T follicular helper cell (primary cell): ENCODE results near the gene PLP2.

Source experiments
- DNase-seq: peaks from one replicate; pipeline ENCODE4 v3.0.0-alpha.2; 2020; ENCODE audit warnings: low read depth

The PLP2 gene

DNA sequence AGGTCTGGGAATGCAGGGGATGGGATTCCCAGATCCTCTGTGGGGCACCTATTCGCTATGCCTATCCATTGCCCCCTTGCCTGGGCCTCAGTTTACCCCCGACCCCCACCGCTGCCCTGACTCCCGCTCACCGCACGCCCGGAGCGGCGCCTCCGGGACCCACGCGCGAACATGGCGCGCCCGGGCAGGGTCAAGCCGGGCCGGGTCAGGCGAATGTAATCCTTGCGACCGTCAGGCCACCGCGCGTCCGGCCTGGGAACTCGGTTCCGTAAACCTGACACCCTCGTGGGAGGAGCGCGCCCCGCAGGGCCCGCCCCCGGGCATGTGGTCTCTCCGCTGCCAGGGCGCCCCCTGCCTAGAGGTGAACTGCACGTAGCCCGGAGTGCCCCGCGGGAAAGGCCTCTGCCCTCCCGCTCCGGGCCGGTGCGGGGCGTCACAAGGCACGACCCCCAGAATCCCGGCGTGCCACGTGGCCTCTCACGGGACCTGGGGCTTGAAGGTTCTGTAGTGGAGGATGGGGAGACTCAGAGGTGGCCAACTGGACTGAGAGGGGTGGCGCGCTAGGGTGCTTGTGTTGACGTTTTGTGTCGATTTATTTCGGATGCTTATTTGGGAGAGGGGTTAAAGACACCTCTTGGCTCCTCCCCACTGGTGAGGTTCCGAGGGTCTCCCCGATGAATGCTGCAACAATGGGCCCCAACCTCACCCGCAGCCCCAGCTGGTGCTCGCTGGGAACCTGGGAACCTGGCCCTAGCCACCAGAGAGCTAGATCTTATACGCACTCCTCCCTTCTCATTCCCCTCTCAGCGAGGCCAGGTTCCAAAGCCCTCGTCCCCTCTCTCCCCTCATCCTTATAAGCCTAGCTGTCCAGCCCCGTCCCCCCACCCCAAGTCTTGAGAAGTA lies 14.7 kb downstream of the PLP2 start, which contains the start of gene PRICKLE3:
Gene PRICKLE3 (minus strand): TSS at position 249 of the 903 bp plus-strand sequence. CDS start 76 bp downstream, at position 173.
- DNase-seq = peak; percentile 61

DNA sequence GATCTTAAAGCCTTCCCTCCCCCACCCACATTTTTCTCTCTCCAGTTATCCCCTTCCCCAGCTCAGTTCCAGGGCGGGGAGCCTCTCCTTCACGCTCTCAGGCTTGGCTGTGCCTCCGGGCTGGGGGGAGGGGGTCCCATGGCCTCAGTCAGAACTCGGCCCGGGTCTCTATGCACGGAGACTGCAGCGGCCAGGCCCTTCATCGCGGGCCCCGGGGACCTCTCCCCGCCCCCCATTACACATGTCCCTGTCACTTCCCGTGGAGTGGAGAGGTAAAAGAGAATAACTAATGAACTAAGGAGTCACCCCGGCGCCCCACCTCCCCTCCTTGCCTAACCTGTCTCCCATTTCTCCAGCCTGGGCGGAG lies 15.3 kb downstream of the PLP2 start:
- no peak for DNase-seq

DNA sequence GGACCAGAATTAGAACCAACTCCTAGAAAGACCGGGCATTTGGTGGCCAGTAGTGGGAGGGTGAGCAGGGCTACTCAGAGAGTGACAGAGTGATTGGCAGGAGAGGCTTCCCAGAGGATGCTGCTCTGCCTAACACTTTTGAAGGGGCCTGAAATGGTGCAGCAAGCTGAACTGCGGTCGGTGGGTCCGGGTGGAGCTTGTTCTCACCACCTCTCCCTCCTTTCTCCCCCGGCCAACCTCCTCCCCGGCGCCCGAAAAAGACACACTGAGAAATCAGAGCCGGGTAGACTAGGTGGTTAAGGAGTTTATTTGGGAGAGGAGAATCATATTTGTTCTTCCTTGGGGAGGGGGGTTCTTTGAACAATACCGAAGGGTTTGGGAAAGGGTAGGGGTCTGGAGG lies 15.8 kb downstream of the PLP2 start:
- no peak for DNase-seq

DNA sequence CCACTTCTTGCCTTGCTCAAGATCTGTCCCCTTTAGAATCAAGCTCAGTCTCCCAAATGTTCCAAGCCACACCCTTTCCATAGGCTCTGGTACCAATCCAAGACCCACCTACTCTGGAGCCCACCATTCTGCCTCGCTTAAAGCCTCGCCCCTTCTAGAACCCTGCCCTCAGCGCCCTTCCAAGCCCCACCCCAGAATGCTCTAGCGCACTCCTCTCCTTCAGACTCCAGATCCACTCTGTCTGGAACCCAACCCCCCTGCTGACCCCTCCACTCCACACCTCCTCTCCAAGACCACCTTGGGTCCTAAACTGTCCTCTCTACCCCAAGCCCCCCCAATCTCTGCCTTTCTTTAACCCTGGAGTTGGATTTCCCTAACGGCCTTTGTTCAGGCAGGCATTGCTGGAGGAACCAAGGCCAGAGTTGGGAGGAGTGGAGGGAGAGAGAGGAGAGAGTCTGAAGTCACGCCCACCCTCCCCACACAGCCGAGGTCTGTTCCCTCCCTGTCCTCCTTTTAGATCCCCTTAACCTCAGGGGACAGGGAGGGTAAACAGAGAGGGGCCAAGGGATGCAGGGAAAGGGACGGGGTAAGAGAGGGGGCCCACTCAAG lies 16.9 kb downstream of the PLP2 start:
- DNase-seq = no peak

DNA sequence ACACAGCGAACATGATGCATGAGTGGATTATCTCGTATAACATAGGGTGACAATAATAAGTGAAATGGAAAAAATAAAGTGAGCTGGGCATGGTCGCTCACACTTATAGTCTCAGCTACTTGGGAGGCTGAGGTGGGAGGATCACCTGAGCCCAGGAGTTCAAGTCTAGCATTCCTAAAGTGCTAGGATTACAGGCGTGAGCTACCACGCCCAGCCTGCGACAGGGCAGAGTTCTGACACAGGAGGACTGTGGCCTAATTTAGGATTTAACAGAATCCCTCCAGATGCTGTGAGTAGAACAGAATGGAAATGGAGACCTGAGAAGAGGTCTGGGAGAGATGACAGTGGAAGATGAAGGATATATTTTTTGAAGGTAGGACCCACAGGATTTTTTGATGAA lies 17.9 kb downstream of the PLP2 start:
- no peak for DNase-seq

DNA sequence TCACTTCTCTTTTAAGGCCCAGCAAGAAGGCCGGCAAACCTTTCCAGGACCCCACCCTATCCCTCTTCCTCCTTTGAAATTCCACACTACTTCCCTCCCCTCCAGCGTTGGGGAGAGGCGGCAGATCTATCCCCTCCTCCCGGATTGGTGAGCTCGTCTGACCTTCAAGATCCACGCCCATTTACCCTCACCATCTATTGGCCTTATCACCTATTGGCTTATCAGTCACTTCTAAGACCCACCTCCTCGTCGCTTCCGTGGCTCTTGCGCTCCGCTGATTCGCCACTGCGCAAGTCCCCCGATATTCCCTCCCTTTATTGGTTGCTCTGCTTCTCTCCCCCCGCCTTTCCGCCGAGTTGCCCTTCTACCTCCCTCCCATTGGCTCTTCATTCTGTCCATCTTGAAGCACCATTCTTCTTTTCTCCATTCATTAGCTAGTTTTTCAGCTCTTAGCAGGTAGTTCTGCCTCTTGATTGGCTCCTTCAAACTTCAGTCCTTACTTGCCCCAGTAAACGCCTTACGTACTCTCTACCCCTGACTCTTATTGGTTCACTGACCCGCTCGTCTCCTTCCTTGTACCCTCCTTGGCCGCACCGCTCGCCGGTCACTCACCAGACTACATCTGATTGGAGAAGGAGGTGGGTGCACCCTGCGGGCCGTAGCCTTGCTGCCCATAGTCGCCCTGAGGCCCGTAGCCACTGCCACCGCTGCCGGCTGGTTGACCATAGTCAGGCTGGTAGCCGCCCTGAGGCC lies 19.3 kb downstream of the PLP2 start:
- DNase-seq = peak; percentile 78

DNA sequence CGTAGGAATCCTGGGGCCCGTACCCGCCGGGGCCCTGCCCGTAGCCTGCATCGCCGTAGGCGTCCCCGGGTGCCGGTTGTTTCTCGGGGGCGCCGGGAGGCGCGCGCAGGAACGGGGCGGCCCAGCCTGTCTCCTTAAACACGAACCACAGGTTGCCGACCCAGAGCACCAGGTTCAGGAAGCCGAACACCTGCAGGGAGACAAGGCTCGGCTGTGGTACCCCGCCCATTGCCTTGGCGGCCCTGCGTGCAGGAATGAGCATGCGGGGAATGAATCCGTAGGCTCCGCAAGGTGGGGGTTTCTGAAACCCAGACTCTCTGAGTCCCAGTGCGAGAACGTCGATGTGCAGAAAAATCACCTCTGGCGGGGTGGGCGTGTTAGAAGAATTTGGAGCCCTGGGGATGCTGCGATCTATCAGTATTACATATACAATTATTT lies 19.9 kb downstream of the PLP2 start:
- no peak for DNase-seq

DNA sequence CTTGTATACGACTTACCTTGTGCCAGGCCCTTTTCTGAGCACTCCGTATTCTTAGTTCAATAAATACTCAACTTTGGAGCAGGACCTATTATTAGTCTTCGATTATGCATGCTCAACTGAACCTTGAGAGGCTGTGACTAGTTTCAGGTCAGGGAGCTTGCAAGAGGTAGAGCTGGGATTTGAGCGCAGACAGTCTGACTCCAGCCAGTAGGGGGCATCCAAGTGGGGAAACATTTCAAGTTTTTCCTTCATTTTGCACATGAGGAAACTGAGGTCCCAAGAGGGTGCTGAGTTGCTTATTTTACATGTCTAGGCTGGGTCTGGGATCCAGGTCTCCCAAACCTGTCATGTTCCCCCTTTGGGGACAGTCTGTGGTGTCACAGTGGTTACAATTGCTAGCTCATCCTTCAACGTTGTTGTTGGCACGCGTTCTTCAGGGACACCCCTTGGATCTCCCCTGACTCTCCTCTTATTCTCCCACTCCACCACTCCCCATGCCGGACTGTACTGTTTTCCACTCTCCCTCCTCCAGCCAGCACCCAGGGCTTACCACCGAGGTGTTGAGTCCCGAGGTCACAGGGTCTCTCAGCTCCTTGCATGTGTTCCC lies 21.1 kb downstream of the PLP2 start:
- no peak for DNase-seq

DNA sequence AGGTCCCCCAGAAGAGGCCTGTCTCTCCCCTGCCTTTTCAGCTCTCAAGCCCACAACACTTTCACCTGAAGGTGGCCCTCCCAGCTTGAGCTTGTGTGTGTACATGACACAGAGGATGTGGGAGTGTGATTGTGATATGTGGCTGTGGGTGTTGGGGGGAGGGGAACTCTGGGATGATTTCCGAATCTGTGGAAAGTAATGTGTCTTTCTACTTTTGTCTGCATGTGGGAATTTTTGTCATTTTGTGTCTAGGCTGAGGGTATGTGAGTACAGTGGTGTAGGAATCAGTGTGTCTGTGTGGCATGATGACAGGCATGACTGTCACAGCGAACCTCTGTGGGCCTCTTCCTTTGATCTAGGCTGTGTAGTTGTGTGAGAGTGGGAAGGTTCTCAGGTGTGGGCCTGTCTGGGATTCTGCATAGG lies 21.9 kb downstream of the PLP2 start:
- DNase-seq = no peak

DNA sequence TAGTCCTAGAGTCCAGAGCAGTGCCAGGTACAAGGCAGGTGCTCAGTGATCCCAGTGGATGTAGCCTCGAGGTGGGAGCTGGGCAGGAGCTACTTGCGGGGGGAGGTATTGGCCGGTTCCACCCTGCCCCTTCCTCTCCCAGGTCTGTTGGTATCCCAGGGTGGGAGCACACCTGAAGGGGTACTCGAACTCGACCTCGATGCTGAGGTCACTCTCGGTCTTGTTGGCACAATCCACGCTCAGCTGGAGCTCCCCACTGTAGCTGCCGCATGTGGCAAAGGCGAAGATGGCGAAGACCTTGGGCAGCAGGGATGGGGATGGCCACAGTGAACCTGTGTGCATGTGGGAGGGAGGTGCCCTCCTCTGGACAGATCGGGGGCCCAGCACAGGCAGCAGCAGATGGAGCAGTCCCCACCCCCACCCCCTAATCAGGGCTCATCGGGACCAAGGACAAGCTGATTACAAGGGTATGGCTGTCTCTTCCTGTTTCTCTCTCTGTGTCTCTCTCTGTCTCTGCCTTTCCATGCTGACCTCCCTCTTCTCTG lies 25.9 kb downstream of the PLP2 start:
- no peak for DNase-seq

DNA sequence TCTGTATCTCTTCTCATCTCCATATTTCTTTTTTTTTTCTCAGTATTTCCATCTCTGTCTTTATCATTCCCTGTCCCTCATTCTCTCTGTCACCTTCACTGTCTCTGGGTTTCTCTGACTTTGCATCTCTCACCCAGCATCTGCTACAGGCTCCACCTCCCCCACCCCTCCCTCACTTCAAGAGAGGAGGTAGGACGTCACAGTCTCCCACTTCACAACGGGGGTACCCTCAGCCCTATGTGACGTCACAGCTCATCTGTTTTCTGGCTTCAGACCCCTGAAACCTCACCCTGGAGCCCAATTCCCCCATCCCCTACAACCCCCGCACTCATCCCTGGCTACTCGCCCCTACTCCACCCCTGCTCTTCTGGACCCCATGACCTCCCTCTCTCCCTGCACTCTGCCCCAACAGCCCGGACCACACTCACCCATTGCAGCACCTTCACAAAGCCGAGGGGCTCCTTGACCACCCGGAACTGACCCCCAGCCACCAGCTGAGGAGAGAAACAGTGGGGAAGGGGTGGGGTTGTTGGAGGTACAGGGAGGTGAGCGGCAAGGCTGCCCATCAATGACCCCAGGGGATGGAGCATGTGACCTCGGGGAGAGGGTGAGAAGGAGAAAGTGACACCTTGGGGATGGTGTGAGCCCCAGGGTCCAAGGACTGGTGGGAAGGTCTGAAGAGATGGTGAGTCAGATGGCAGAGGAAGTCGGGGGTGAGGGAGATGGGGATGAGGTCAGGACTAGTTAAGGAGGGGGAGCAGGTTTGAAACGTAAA lies 27.0 kb downstream of the PLP2 start:
- no peak for DNase-seq

DNA sequence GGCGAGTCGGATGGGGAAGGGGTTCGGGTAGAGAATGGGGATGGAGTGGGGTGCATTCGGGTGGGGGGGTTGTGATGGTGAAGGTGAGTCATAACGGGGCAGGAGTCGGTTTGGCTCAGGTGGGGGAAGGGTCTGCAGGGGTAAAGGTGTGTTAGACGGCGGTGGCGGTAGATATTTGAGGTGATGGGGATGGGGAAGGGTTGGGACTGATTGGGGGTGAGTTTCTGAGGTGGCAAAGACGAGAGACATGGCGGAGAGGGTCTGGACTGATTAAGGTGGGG lies 27.6 kb downstream of the PLP2 start:
- no peak for DNase-seq

DNA sequence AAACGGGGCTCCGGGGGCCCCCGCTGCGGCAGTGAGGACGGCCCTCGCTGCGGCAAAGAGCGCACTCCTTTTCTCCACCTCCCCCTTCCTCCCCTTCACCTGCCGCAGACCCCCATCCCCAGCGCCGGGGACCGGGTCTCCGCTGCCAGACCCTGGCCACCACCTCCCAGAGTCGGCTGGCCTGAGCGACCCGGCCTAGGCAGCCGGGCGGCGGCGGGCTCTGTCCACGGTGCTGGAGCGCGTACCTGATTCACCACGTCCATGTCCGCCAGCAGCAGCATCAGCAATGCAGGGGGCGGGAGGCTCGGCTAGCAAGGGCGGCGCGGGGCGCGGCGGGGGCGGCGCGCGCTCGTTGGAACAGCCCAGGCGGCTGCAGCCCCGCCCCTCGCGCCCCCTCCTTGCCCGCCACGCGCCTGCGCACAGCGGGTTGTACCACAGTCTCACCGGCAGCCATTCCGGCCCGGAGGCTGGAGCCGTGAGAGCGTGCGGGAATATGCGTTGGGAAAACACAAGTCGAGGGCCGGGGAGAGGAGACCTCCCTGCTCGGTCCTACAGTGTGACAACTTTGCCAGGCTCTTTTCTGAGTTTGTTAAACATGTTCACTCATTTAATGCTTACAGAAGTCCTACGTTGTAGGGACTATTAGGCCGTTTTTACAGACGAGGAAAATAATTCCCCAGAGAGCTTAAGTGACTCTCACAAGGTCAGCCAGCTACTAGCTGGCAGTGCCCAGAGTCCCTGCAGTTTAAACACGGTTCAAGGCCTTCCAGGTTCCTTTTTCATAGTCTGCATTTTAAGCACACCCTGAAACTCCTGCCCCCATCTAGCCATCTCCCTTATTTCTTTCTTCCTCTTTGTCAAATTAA lies 28.4 kb downstream of the PLP2 start, which contains the start of gene SYP:
Gene SYP (minus strand): TSS at position 288 of the 866 bp plus-strand sequence. CDS start 7 bp downstream, at position 281.
- peak; percentile 84 for DNase-seq

DNA sequence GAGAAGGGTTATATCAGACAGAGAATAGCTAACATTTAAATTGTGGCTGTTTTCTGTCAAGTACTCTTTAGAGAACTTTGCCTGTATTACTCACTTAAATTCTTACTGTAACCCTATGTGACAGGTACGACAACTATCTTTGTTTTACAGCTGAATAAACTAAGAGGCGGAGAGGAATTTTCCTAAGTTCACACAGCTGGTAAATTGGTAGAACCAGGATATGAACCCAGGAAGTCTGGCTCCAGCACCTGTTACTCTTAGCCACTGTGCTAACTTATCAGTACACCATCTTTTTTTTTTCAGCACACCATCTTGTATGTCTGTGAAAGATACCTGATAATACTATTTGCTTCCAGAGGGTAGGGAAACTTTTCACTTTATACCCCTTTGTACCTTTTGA lies 30.3 kb downstream of the PLP2 start:
- DNase-seq = no peak

DNA sequence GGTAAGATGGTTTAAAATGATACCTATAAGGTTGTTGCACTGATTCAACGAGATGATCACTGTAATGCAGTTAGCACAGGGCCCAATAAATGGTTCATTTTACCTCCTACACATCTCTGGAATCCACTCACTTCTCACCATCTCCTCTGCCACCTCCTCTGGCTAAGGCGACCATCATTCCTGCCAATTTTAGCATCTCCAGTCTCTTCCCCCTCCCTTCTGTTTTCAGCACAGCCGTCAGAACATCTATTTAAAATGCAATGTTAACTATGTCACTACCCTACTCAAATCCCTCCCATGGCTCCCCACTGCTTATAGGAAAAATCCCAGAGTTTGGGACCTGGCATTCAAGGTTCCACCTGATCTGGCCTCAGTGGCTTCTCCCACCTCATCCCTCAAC lies 31.8 kb downstream of the PLP2 start:
- no peak for DNase-seq

DNA sequence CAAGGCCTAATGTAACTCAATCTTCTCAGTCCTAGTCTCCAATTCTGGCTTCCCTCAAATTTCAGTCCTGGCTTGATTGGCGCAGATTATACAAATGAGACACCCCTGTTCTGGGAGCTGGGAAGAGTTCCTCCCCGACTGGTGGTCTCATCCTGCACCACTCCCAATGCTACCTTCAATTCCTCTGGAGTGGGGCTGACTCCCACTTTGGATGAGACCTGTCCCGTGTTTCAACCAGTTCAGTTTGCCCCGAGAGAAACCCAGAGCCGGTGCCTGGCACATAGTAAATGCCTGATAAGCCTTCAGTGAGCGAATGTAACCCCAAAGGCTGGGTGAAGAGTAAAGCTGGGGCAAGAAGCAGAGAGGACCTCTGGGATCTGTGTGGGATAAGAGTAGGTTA lies 32.3 kb downstream of the PLP2 start:
- no peak for DNase-seq

DNA sequence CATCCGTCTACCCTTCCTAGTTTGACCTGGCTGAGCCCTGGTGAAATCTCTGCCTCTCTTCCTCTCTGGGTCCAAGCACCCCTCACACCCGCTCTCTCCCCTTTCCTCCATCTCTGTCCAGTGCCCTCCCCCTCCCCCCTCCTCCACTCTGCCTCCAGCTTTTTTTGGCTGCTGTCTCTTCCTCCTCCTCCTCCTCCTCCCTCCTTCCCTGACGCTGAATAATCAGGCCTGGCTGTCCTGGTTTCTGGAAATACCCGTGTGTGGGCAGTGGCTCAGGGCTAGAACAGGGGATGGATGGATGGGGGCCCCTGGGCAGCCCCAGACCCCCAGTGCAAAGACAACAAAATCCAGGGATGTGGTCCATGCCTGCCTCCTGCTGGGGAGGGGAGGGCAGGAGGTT lies 33.0 kb downstream of the PLP2 start:
- no peak for DNase-seq

DNA sequence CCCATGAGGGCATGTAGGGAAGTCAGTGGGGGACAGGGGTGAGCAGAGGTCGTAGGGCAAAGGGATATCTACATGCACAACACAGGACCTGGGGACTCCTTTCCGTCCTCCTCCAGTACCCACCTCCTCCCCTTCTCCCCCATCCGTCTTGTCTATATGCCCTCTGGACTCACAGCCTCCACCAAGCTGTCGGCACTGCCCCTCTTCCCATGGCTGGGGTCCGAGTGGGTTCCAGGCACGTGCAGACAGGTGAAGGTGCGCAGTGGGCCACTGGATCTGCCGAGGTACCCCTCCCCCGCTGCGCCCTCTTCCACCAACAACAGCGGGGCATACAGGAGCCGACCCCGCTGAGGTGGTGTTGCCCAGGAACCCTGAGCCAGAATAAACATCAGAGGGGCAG lies 33.7 kb downstream of the PLP2 start:
- no peak for DNase-seq

DNA sequence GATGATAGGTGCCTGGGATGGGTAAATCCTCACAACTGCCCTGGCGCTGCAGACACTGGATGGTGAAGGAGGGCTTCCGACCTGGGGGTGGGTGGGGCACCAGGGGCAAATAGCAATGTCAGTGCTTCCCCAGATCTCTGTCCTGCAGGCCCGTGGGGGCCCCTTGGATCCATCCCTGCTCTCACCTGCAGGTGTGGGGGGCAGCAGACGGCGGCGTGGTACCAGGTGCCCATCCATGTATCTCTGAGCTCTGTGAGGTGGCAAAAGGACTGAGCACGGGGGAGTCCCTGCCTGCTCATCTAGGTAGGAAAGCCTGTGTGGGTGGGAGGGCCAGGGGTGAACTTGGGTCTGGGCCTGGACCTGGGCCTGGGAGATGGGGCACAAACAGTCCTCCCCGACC lies 34.8 kb downstream of the PLP2 start:
- no peak for DNase-seq

DNA sequence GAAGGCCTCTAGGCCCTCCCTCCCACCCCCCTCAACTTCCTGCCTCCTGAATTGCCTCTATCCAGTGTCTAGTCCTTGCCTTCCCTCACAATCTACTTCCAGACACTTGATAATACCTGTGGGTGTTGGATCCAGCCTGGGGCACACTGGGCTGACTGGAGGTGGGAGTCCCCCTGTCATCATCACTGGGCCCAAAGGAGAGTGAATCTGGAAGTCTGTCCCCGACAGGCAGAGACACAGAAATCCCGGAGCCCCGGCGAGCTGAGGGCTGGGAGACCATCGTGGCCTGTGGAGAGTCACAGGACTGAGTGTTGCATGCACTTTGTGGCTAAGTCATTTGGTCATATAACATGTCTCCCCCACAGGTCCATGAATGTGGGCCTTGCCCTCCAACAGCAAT lies 36.7 kb downstream of the PLP2 start:
- no peak for DNase-seq
